Right renal cortex interstitium (tissue), 3 donors: ENCODE results near the gene RIMBP2. TPM values are rescaled to one million over a fixed set of nuclear protein-coding genes. Genes with fewer than 3 reads are reported as not detected.

ENCODE experiments used
- DNase-seq, 3 donors: peaks; one replicate each; pipeline ENCODE4 v3.0.0-alpha.2; 2013; ENCODE audit warnings: low read depth in 3 of 3, low spot score in 2 of 3
- polyA plus RNA-seq, 3 donors: library from polyadenylated mRNA; unstranded; fragments of 120-200 nt; gene quantifications; one replicate each; pipeline ENCODE4 v1.2.1, GENCODE V29; 2013; ENCODE audit not compliant: insufficient read length in 3 of 3

The RIMBP2 gene
- polyA plus RNA-seq, 3 donors = 10.7 to 17.7 (median 16.6) TPM

GRCh38 chr12:130581782-130582181 lies 134.3 kb downstream of the RIMBP2 start:
- no peak for DNase-seq

GRCh38 chr12:130579231-130579630 lies 136.9 kb downstream of the RIMBP2 start:
- no peak for DNase-seq

- DNase-seq = no peak
Observed at GRCh38 chr12:130577351-130577750, 138.7 kb downstream of the RIMBP2 start.

GRCh38 chr12:130576371-130576816 lies 139.7 kb downstream of the RIMBP2 start:
- no peak for DNase-seq

- no peak for DNase-seq
Observed at GRCh38 chr12:130574402-130574801, 141.7 kb downstream of the RIMBP2 start.

GRCh38 chr12:130573766-130574165 lies 142.3 kb downstream of the RIMBP2 start:
- no peak for DNase-seq

- no peak for DNase-seq
Observed at GRCh38 chr12:130573235-130573634, 142.9 kb downstream of the RIMBP2 start.

- DNase-seq = no peak
Observed at GRCh38 chr12:130572553-130572952, 143.5 kb downstream of the RIMBP2 start.

GRCh38 chr12:130571734-130572133 lies 144.4 kb downstream of the RIMBP2 start:
- no peak for DNase-seq

GRCh38 chr12:130571089-130571488 lies 145.0 kb downstream of the RIMBP2 start:
- no peak for DNase-seq

- no peak for DNase-seq
Observed at GRCh38 chr12:130569521-130569920, 146.6 kb downstream of the RIMBP2 start.

- DNase-seq = no peak
Observed at GRCh38 chr12:130568501-130568900, 147.6 kb downstream of the RIMBP2 start.

GRCh38 chr12:130568041-130568440 lies 148.1 kb downstream of the RIMBP2 start:
- DNase-seq = no peak

GRCh38 chr12:130566446-130567155 lies 149.5 kb downstream of the RIMBP2 start:
- no peak for DNase-seq

GRCh38 chr12:130565189-130565588 lies 150.9 kb downstream of the RIMBP2 start:
- DNase-seq = no peak

GRCh38 chr12:130563323-130563722 lies 152.8 kb downstream of the RIMBP2 start:
- no peak for DNase-seq

- no peak for DNase-seq
Observed at GRCh38 chr12:130562716-130563115, 153.4 kb downstream of the RIMBP2 start.

GRCh38 chr12:130560321-130560720 lies 155.8 kb downstream of the RIMBP2 start:
- DNase-seq = no peak

GRCh38 chr12:130559806-130560205 lies 156.3 kb downstream of the RIMBP2 start:
- DNase-seq = no peak

- DNase-seq = no peak
Observed at GRCh38 chr12:130557886-130558765, 158.0 kb downstream of the RIMBP2 start.

GRCh38 chr12:130557201-130557600 lies 158.9 kb downstream of the RIMBP2 start:
- no peak for DNase-seq
